BLaER1 treated with 17β-estradiol and CSF1 and Interleukin-3, amounts not matched to agents 10 nM and 100 nM (cell line): ENCODE measurements around the gene LYPD3.
A peak's percentile ranks its signal among the peaks of the same experiment; 100 is the strongest.

ENCODE experiments used
- H3K27ac ChIP-seq, 11 experiments: shearing (Covaris generic); formaldehyde crosslinking; 2 replicates each; pipeline ENCODE4 v1.8.1; 2022
- H3K27me3 ChIP-seq, 11 experiments: shearing (Covaris generic); formaldehyde crosslinking; 2 replicates each; pipeline ENCODE4 v1.8.1; 2022
- H3K36me3 ChIP-seq, 11 experiments: shearing (Covaris generic); formaldehyde crosslinking; 2 replicates each; pipeline ENCODE4 v1.8.1; 2022
- H3K4me1 ChIP-seq, 10 experiments: shearing (Covaris generic); formaldehyde crosslinking; 2 replicates each; pipeline ENCODE4 v1.8.1; 2022
- H3K4me2 ChIP-seq, 11 experiments: shearing (Covaris generic); formaldehyde crosslinking; 2 replicates each; pipeline ENCODE4 v1.8.1; 2022
- H3K4me3 ChIP-seq, 10 experiments: shearing (Covaris generic); formaldehyde crosslinking; 2 replicates each; pipeline ENCODE4 v1.8.1; 2022
- H3K9ac ChIP-seq, 11 experiments: shearing (Covaris generic); formaldehyde crosslinking; 2 replicates each; pipeline ENCODE4 v1.8.1; 2022
- H3K9me3 ChIP-seq, 11 experiments: shearing (Covaris generic); formaldehyde crosslinking; replicated peaks in 1 of 11; 2 replicates each; pipeline ENCODE4 v1.8.1; 2022
- H4K20me1 ChIP-seq, 11 experiments: shearing (Covaris generic); formaldehyde crosslinking; 2 replicates each; pipeline ENCODE4 v1.8.1; 2022
- Cebpa-rat ChIP-seq, 11 experiments: shearing (Covaris generic); IDR thresholded peaks; 2 replicates each; pipeline ENCODE4 v1.8.1; 2022

LYPD3 gene

GRCh38 chr19:43462785-43463380 lies 2.5 kb downstream of the LYPD3 start:
- no peaks in the 10 kb centered on the region for H3K9me3 ChIP-seq
- H3K36me3 ChIP-seq: no peaks in the 10 kb centered on the region
- no peak for TF ChIP-seq Cebpa-rat (IDR thresholded peaks at IDR 0.05)
- peak overlapping the region in 7 of 11 experiments; percentile 16 to 72 (median 39); a peak in 8 of 22 replicates for H3K9ac ChIP-seq
- 0 out of 22 replicates have a peak, but pooled peaks cover 0 to 4% (median 0%) of the 10 kb centered on the region in 11 experiments for H3K27me3 ChIP-seq
- no peaks in the 10 kb centered on the region for H4K20me1 ChIP-seq
- H3K4me2 ChIP-seq: peak overlapping the region; percentile 80 to 99 (median 93)
- H3K4me3 ChIP-seq: peak overlapping the region; percentile 57 to 77 (median 70)
- peak overlapping the region in 4 of 11 experiments; percentile 20 to 45 (median 24); a peak in 5 of 22 replicates for H3K27ac ChIP-seq
- peaks cover 15 to 62% (median 34%) of the 10 kb centered on the region in 10 experiments for H3K4me1 ChIP-seq

- Histone ChIP-seq H4K20me1 (no peaks in the 10 kb centered on the region), H3K27ac (no peak overlapping the region), H3K4me3 (no peak overlapping the region), H3K4me2 (peak overlapping the region; percentile 80 to 99 (median 93); a peak in 18 of 22 replicates), H3K4me1 (peaks cover 15 to 62% (median 31%) of the 10 kb centered on the region in 10 experiments), H3K9me3 (no peaks in the 10 kb centered on the region), H3K9ac (no peak overlapping the region; a peak in 1 of 22 replicates), H3K27me3 (0 out of 22 replicates have a peak, but pooled peaks cover 0 to 4% (median 0%) of the 10 kb centered on the region in 11 experiments), H3K36me3 (no peaks in the 10 kb centered on the region)
- TF ChIP-seq Cebpa-rat (IDR thresholded peaks at IDR 0.05): no peak
These were observed 3.0 kb downstream of the LYPD3 start for GRCh38 chr19:43462383-43462782.

GRCh38 chr19:43461303-43461702 lies 4.1 kb downstream of the LYPD3 start:
- TF ChIP-seq Cebpa-rat (IDR thresholded peaks at IDR 0.05): no peak
- no peak overlapping the region for H3K4me2 ChIP-seq
- H3K27ac ChIP-seq: no peak overlapping the region
- H3K4me3 ChIP-seq: no peak overlapping the region
- peaks cover 15 to 66% (median 33%) of the 10 kb centered on the region in 10 experiments for H3K4me1 ChIP-seq
- H4K20me1 ChIP-seq: no peaks in the 10 kb centered on the region
- H3K36me3 ChIP-seq: no peaks in the 10 kb centered on the region
- no peaks in the 10 kb centered on the region for H3K9me3 ChIP-seq
- H3K9ac ChIP-seq: no peak overlapping the region
- 0 out of 22 replicates have a peak, but pooled peaks cover 0 to 4% (median 0%) of the 10 kb centered on the region in 11 experiments for H3K27me3 ChIP-seq

GRCh38 chr19:43460362-43461016 lies 4.9 kb downstream of the LYPD3 start:
- Histone ChIP-seq H3K4me1 (peaks cover 23 to 67% (median 40%) of the 10 kb centered on the region in 10 experiments), H3K27ac (no peak overlapping the region), H3K27me3 (0 out of 22 replicates have a peak, but pooled peaks cover 0 to 4% (median 0%) of the 10 kb centered on the region in 11 experiments), H4K20me1 (no peaks in the 10 kb centered on the region), H3K9ac (no peak overlapping the region), H3K4me3 (no peak overlapping the region), H3K9me3 (no peaks in the 10 kb centered on the region), H3K36me3 (no peaks in the 10 kb centered on the region), H3K4me2 (no peak overlapping the region)
- TF ChIP-seq Cebpa-rat (IDR thresholded peaks at IDR 0.05): no peak

GRCh38 chr19:43457809-43458208 lies 7.6 kb downstream of the LYPD3 start:
- Histone ChIP-seq H3K27me3 (no peaks in the 10 kb centered on the region), H3K4me2 (peak overlapping the region in 5 of 11 experiments; percentile 5 to 72 (median 39); a peak in 9 of 22 replicates), H3K4me1 (peaks cover 13 to 68% (median 36%) of the 10 kb centered on the region in 10 experiments), H3K9ac (no peak overlapping the region), H3K36me3 (no peaks in the 10 kb centered on the region), H4K20me1 (no peaks in the 10 kb centered on the region), H3K4me3 (no peak overlapping the region), H3K27ac (no peak overlapping the region), H3K9me3 (0 out of 22 replicates have a peak, but pooled peaks cover 0 to 2% (median 0%) of the 10 kb centered on the region in 11 experiments)
- TF ChIP-seq Cebpa-rat (IDR thresholded peaks at IDR 0.05): no peak

DNA sequence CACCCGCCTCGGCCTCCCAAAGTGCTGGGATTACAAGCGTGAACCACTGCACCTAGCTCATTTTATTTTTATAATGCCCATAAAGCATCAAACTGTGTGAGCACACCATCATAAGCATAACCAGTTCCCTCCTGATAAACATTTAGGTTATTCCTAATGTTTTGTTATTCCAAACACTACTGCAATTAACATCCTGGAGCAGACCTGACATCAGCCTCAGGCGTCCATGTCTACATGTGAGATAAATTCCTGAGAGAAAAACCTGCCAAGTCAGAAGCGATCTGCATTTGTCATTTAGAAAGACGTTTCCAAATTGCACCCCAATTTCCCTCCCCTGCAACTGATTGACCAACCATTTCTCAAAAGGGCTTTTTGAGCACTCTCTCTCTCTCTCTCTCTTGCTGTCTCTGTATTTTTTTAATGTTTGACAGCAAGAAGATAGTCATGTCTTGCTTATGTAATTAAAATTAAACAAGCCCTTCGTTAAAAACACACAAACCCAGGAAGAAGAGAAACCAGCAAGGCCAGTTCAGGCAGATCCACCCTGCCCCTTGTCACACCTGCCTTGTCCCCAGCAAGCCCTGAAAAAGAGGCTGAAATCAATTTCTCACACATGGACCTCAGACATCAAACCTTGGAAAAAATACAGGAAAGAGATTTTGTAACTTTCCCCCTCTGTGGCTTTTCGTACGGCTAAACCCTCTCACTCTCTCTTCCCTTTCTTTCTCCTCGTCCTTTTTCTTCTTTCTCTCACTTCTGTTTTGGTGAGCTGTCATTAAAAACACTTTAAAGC lies 9.9 kb downstream of the LYPD3 start:
- no peaks in the 10 kb centered on the region for H3K27me3 ChIP-seq
- H3K4me2 ChIP-seq: peak overlapping the region; percentile 19 to 89 (median 69)
- TF ChIP-seq Cebpa-rat (IDR thresholded peaks at IDR 0.05): 0 out of 22 replicates have a peak, but pooled peaks of 2 of the 11 experiments have one; percentile 6 to 20
- H3K4me3 ChIP-seq: peak overlapping the region in 3 of 10 experiments; percentile 1 to 30 (median 29); a peak in 3 of 20 replicates
- H3K4me1 ChIP-seq: peaks cover 11 to 78% (median 47%) of the 10 kb centered on the region in 10 experiments
- no peaks in the 10 kb centered on the region for H4K20me1 ChIP-seq
- peaks cover 0 to 11% (median 0%) of the 10 kb centered on the region in 11 experiments; a peak in 4 of 22 replicates for H3K9me3 ChIP-seq
- no peaks in the 10 kb centered on the region for H3K36me3 ChIP-seq
- H3K9ac ChIP-seq: peak overlapping the region; percentile 6 to 69 (median 48); a peak in 18 of 22 replicates
- H3K27ac ChIP-seq: peak overlapping the region in 10 of 11 experiments; percentile 19 to 77 (median 51); a peak in 17 of 22 replicates

GRCh38 chr19:43454031-43454430 lies 11.4 kb downstream of the LYPD3 start:
- no peaks in the 10 kb centered on the region for H3K27me3 ChIP-seq
- peaks cover 11 to 93% (median 55%) of the 10 kb centered on the region in 10 experiments for H3K4me1 ChIP-seq
- no peaks in the 10 kb centered on the region for H3K36me3 ChIP-seq
- no peak overlapping the region for H3K9ac ChIP-seq
- H3K4me3 ChIP-seq: no peak overlapping the region
- no peaks in the 10 kb centered on the region for H4K20me1 ChIP-seq
- H3K27ac ChIP-seq: peak overlapping the region in 2 of 11 experiments; percentile 72 to 77; a peak in 2 of 22 replicates
- no peak for TF ChIP-seq Cebpa-rat (IDR thresholded peaks at IDR 0.05)
- H3K4me2 ChIP-seq: peak overlapping the region in 5 of 11 experiments; percentile 57 to 79 (median 72); a peak in 10 of 22 replicates
- peaks cover 0 to 11% (median 0%) of the 10 kb centered on the region in 11 experiments; a peak in 4 of 22 replicates for H3K9me3 ChIP-seq

GRCh38 chr19:43452582-43452981 lies 12.8 kb downstream of the LYPD3 start:
- Histone ChIP-seq H3K4me2 (peak overlapping the region in 5 of 11 experiments; percentile 6 to 52 (median 25); a peak in 7 of 22 replicates), H3K9ac (no peak overlapping the region), H3K9me3 (peaks cover 0 to 11% (median 0%) of the 10 kb centered on the region in 11 experiments; a peak in 4 of 22 replicates), H3K36me3 (no peaks in the 10 kb centered on the region), H4K20me1 (no peaks in the 10 kb centered on the region), H3K27me3 (no peaks in the 10 kb centered on the region), H3K27ac (no peak overlapping the region), H3K4me3 (no peak overlapping the region), H3K4me1 (peaks cover 11 to 93% (median 50%) of the 10 kb centered on the region in 10 experiments)
- TF ChIP-seq Cebpa-rat (IDR thresholded peaks at IDR 0.05): no peak
